Colonic mucosa (tissue), 4 donors: Measurements from ENCODE around the gene ERCC3. TPM values are rescaled to one million over a fixed set of nuclear protein-coding genes. Genes with fewer than 3 reads are reported as not detected.
"Not testable (repeated sequence)": the region's sequence is repeated elsewhere in the genome, so short reads cannot be mapped to it uniquely, and the experiment has no call there.

Source experiments
- DNase-seq: peaks from one replicate; pipeline ENCODE4 v3.0.0-alpha.2; 2020
- H3K27ac ChIP-seq: fragments of 200-600 bp; one replicate; pipeline ENCODE4 v1.8.0; 2021
- H3K27me3 ChIP-seq: fragments of 200-600 bp; one replicate; pipeline ENCODE4 v1.8.0; 2021
- H3K36me3 ChIP-seq: fragments of 200-600 bp; one replicate; pipeline ENCODE4 v1.8.0; 2021
- H3K4me1 ChIP-seq: fragments of 200-600 bp; one replicate; pipeline ENCODE4 v1.8.0; 2021; ENCODE audit warnings: mild to moderate bottlenecking
- H3K4me3 ChIP-seq: fragments of 200-600 bp; one replicate; pipeline ENCODE4 v1.8.0; 2021
- H3K9ac ChIP-seq, 2 donors: one replicate each; pipeline ENCODE4 v1.7.0; 2013; ENCODE audit warnings: control low read depth in 2 of 2, low read depth in 2 of 2, low read length in 2 of 2
- H3K9me3 ChIP-seq: fragments of 200-600 bp; one replicate; pipeline ENCODE4 v1.8.0; 2021
- CTCF ChIP-seq: fragments of 200-600 bp; IDR thresholded peaks from one replicate; pipeline ENCODE4 v1.8.0; 2022; ENCODE audit warnings: antibody characterized with exemption, mild to moderate bottlenecking
- intact Hi-C: fragments of 100-400 bp; cut with DNase I; formaldehyde crosslinking; loops from one replicate; pipeline ENCODE4 v1.14.1; 2022
- total RNA-seq, 2 donors: library from RNA; stranded (reverse); fragmentation: NEBNext Ultra II Directional in 1 of 2; extraction: Animal tissue kit (Norgen Biotek cat#: 25700) in 1 of 2; gene quantifications; one replicate each; pipeline ENCODE4 v1.2.1, GENCODE V29; 2021
- donor health status: healthy.
- donor health status: DM: no; HTN: no; CAD: no.
- donor health status: DM: no; HTN: no; CAD: no.

ERCC3 gene
- total RNA-seq, 2 donors from 2014 or later, result 27.8 to 32.5 TPM

GRCh38 chr2:127226520-127227263 is 67.3 kb downstream of the ERCC3 start:
- Histone ChIP-seq H3K4me1 (peaks cover 6% of the 10 kb centered on the region), H3K9ac (no peak overlapping the region), H3K9me3 (no peaks in the 10 kb centered on the region), H3K27me3 (no peaks in the 10 kb centered on the region), H3K4me3 (no peak overlapping the region), H3K27ac (peak overlapping the region; percentile 55), H3K36me3 (no peaks in the 10 kb centered on the region)
- TF ChIP-seq CTCF, result no peak
- intact Hi-C loops, result no loop called here
- peak; percentile 92 for DNase-seq

- H3K27ac ChIP-seq, result no peak overlapping the region
Measured at GRCh38 chr2:127226132-127226519, 67.8 kb downstream of the ERCC3 start.

GRCh38 chr2:127225186-127225960 is 68.6 kb downstream of the ERCC3 start:
- H3K4me1 ChIP-seq, result peaks cover 6% of the 10 kb centered on the region
- no peak overlapping the region for H3K9ac ChIP-seq
- no peaks in the 10 kb centered on the region for H3K36me3 ChIP-seq
- no peak for TF ChIP-seq CTCF
- H3K9me3 ChIP-seq, result no peaks in the 10 kb centered on the region
- intact Hi-C loops, result no loop called here
- no peak overlapping the region for H3K27ac ChIP-seq
- H3K27me3 ChIP-seq, result peaks cover 8% of the 10 kb centered on the region
- no peak for DNase-seq
- no peak overlapping the region for H3K4me3 ChIP-seq

More at GRCh38 chr2:127226132-127226519, 67.8 kb downstream of the ERCC3 start:
- peaks cover 6% of the 10 kb centered on the region for H3K4me1 ChIP-seq
- H3K27me3 ChIP-seq, result peaks cover under 1% of the 10 kb centered on the region
- TF ChIP-seq CTCF, result no peak
- no peaks in the 10 kb centered on the region for H3K9me3 ChIP-seq
- no peak overlapping the region for H3K4me3 ChIP-seq
- no peak for DNase-seq
- no peaks in the 10 kb centered on the region for H3K36me3 ChIP-seq
- intact Hi-C loops, result no loop called here
- H3K9ac ChIP-seq, result peak overlapping the region in 1 of 2 donors; percentile 12

- H3K36me3 ChIP-seq, H3K9me3 ChIP-seq, H3K4me3 ChIP-seq, H3K9ac ChIP-seq, H3K4me1 ChIP-seq, DNase-seq, intact Hi-C loops, H3K27ac ChIP-seq: not testable (repeated sequence)
- H3K27me3 ChIP-seq, result peaks cover 19% of the 10 kb centered on the region
Measured at GRCh38 chr2:127224135-127224534, 69.8 kb downstream of the ERCC3 start.

- Histone ChIP-seq H3K27ac (no peak overlapping the region), H3K36me3 (no peaks in the 10 kb centered on the region), H3K9ac (no peak overlapping the region), H3K4me3 (no peak overlapping the region), H3K9me3 (no peaks in the 10 kb centered on the region), H3K27me3 (peaks cover 40% of the 10 kb centered on the region), H3K4me1 (peaks cover under 1% of the 10 kb centered on the region)
- no peak for TF ChIP-seq CTCF
- DNase-seq, result no peak
- intact Hi-C loops, result no loop called here
Measured at GRCh38 chr2:127220768-127221527, 73.0 kb downstream of the ERCC3 start.
